GM12864 (cell line): ENCODE measurements around the gene TTC23L.

Experiments
- DNase-seq: peaks from one replicate; pipeline ENCODE4 v3.0.0-alpha.2; 2011; ENCODE audit warnings: low read depth
- H3K4me3 ChIP-seq: 2 replicates; pipeline ENCODE4 v1.5.1; 2011; ENCODE audit warnings: mild to moderate bottlenecking, low read depth, low read length, control low read depth
- TF ChIP-seq, protein P1 (sequence below): IDR thresholded peaks from 2 replicates; pipeline ENCODE4 v1.5.1; 2011; ENCODE audit warnings: low read depth, mild to moderate bottlenecking, moderate library complexity, low read length, control low read depth, inconsistent platforms; ENCODE audit errors: missing control alignments

Gene TTC23L, protein sequence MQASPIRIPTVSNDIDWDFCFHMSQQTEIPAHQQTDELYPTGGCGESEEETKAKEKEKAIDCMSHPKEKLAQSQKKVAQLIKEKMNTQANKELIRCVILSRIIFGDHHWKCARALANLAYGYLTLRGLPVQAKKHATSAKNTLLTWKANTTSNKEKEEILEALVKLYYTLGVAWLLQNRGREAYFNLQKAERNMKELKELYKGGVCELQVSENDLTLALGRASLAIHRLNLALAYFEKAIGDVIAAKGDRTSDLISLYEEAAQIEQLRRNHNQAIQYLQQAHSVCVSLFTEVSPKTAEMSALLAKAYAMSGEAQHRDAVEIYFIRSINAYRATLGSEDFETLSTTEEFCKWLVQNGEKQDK

DNA sequence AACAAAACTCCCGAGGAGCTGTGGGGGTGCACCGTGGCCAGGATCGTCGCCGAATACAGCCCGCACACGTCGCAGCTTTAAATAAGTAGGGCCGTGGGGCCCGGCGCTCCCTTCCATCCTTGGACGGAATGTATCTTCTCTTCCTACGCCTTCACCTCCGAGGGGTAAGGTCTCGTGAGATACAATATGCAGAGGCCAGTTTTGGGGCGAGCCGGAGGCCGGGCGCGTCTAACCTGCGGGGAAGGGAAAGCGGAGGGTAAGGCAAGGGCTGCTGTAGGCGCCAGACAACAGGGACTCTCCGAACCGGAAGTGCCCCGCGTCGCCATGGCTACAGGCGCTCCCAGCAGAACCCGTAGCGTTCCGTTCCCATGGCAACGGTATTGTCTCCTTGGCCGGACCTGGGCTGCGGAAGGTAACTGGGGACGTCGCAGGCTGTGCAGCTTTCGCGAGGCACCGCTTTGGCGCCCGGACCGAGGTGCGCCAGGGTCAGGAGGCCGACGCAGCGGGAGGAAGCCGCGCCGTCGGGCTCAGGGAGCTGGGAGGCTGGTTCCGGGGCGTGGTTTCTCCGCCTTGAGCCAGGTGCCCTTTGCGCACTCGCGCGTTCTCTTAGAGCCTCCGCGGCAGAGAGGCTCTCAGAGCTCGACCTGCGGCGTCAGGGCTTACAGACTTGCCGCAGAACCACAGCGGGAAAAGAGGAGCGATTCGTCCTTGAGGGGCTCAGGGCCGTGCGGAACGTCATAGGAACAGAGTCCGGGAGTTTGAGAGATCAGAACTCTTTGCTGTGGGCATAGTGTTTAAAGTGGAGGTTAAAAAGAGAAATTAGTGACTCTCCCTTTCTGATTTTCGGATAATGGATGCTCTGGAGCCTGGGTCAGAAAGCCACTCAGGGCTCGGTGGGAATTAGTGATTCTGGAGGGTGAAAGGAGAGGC, at the start of gene TTC23L:
Gene TTC23L (plus strand): TSS at position 380 of the 930 bp plus-strand sequence. CDS start 1,508 bp downstream, outside the sequence.
- DNase-seq, result peak; percentile 78
- TF ChIP-seq, protein P1, sequence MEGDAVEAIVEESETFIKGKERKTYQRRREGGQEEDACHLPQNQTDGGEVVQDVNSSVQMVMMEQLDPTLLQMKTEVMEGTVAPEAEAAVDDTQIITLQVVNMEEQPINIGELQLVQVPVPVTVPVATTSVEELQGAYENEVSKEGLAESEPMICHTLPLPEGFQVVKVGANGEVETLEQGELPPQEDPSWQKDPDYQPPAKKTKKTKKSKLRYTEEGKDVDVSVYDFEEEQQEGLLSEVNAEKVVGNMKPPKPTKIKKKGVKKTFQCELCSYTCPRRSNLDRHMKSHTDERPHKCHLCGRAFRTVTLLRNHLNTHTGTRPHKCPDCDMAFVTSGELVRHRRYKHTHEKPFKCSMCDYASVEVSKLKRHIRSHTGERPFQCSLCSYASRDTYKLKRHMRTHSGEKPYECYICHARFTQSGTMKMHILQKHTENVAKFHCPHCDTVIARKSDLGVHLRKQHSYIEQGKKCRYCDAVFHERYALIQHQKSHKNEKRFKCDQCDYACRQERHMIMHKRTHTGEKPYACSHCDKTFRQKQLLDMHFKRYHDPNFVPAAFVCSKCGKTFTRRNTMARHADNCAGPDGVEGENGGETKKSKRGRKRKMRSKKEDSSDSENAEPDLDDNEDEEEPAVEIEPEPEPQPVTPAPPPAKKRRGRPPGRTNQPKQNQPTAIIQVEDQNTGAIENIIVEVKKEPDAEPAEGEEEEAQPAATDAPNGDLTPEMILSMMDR, result no peak

DNA sequence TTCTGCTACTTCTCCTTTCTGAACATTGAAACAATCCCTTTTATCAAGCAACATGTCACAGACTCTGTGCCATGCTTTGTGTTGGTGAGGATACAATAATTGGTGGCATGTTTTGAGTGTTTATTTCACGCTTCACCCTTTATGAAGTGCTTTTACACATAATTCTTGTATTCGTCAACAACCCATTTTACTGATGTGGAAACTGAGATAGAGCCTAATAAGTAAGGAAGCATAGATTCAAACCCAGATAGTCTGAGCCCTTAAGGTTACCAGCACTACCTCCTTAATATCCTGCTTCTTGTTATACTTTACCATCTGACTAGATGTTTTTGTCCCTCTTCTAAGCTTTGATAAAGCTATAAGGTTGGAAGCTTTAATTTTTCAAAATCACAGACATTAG, 49.3 kb upstream of the TTC23L start:
- no peak for DNase-seq
- no peak overlapping the region for H3K4me3 ChIP-seq
- TF ChIP-seq, protein P1, result no peak

More for the DNA sequence above, at the start of gene TTC23L:
- H3K4me3 ChIP-seq, result peak within 1 kb of the TSS; percentile 70

DNA sequence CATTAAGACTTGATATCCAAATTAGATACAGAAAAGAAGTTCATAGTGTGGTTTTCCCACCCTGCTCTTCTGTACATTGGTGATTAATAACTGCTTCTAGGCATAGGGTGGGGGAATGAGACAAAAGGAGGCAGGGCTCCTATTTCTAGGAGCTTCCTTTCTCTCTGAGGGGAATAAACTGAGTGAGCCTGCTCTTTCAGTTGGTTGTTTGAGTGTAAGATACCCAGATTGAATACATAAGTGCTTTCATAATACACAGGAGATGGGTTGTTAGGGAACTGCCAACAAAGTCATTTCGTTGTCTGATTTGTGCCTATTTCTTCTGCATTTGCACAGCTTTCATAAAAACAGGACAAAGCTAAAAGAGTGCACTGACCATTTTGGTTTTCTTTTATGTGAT, 48.9 kb upstream of the TTC23L start:
- TF ChIP-seq, protein P1, result no peak
- no peak for DNase-seq

DNA sequence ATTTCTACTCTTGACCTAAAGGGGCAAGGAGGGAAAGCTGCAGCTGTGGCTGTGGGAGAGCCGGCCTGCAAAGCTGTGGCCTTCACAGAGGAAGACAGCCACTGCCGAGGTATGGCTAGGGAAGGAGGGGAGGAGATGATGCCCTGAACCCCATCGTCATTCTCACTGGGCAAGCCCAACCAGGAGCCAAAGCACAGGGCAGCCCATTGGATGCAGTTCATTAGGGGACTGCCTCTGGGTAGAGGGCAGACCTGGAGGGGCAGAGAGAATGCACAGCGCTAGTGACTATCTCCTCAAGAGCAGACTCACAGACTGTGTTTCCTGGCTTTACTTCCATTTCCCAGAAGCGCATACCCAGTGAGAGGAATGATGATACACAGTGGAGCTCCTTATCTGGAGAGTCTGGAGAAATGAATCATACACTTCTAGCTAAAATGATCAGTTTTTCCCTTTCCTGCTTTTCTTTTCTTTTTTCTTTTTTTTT, 47.2 kb upstream of the TTC23L start:
- DNase-seq, result no peak
- TF ChIP-seq, protein P1, result no peak
- no peak overlapping the region for H3K4me3 ChIP-seq

More for the DNA sequence above, 48.9 kb upstream of the TTC23L start:
- no peak overlapping the region for H3K4me3 ChIP-seq

DNA sequence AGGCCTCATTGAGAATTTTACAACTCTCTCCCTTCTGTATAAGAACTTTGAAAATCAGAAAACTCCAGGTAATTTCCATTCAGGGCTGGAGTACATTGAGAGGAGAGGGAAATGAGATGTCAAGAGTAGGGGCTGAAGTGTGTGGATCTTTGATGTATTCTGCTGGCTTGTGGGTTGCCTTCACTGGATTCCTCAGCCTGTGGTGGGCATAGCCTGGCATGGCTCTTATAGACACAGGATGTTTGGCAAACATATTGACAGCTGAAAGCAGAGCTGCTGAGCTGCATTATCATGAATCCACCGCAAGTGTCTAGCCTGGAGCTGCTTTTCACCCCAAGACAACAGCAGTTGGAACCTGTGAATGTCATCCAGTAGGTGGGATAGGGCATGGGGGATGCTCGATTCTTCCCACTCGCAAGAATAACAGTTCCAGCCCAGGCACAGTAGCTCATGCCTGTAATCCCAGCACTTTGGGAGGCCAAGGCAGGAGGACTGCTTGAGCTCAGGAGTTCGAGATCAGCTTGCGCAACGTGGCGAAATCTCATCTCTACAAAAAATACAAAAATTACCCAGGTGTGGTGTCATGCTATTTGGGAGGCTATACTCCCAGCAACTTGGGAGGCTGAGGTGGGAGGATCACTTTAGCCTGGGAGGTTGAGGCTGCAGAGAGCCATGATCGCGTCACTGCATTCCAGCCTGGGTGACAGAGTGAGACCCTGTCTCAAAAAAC, 36.0 kb upstream of the TTC23L start:
- DNase-seq, result no peak
- TF ChIP-seq, protein P1, result no peak
- H3K4me3 ChIP-seq, result no peak overlapping the region

DNA sequence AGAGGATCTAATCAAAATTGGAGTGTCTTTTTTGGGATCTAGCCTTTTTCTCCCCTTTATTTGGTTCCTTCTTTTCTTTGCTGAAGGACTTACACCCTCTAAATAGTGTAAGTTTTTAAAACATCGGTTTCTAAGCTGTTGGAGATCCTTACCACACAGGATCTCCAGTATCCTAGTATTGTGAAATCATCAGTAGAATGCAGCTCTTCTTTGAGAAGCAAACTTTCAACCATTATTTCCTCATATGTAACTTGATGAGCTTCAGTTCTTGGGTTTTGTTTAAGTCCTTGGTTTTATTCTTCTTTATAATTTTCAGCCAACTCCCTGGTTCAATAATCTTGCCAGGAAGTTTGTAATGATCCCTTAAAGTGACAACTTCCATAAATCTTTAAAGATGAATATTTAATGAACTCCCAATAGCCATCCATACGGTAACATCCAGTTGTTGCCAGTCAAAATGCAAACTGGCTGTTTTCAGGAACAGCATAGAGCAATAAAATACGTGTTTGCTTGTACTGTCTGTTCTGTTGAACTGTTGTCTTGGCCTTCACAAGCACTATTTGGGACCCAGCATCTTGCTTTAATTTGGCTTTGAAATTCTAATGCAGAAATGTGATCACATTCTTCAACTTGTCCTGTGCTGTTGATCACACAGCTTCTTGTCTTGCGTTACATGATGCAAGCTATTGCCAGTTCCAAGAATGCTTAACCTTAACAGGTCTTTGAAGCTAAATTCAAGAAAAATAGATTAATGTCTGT, 34.8 kb upstream of the TTC23L start:
- no peak overlapping the region for H3K4me3 ChIP-seq
- TF ChIP-seq, protein P1, result no peak
- no peak for DNase-seq
